Epithelial cell of esophagus (primary cell): Measurements from ENCODE around the gene SLC25A33.

ENCODE experiments used
- DNase-seq: peaks from one replicate; pipeline ENCODE4 v3.0.0; 2010; ENCODE audit warnings: low read depth
- H3K4me3 ChIP-seq: 2 replicates; pipeline ENCODE4 v1.5.1; 2011; ENCODE audit warnings: mild to moderate bottlenecking, low read length, control low read depth
- TF ChIP-seq, protein P1 (sequence below): IDR thresholded peaks from 2 replicates; pipeline ENCODE4 v1.5.1; 2011; ENCODE audit warnings: low read depth, mild to moderate bottlenecking, low read length, control low read depth, inconsistent platforms; ENCODE audit not compliant: insufficient read depth; ENCODE audit errors: missing control alignments

Gene SLC25A33

DNA sequence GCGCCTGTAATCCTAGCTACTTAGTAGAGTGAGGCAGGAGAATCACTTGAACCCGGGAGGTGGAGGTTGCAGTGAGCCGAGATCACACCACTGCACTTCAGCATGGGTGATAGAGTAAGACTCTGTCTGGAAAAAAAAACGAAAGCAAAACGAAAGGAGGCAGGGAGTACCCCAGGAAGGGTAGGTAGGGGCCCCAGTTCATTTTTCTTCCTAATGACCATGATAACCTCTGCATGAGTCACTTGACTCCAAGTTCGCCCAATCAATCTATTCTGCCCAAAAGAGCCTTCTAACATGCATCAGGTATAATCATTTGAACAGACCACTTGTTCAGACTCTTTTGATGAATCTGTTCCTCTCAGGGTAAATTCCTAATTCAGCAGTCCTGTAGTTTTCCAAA is 36.2 kb downstream of the SLC25A33 start:
- no peak for DNase-seq
- TF ChIP-seq, protein P1, sequence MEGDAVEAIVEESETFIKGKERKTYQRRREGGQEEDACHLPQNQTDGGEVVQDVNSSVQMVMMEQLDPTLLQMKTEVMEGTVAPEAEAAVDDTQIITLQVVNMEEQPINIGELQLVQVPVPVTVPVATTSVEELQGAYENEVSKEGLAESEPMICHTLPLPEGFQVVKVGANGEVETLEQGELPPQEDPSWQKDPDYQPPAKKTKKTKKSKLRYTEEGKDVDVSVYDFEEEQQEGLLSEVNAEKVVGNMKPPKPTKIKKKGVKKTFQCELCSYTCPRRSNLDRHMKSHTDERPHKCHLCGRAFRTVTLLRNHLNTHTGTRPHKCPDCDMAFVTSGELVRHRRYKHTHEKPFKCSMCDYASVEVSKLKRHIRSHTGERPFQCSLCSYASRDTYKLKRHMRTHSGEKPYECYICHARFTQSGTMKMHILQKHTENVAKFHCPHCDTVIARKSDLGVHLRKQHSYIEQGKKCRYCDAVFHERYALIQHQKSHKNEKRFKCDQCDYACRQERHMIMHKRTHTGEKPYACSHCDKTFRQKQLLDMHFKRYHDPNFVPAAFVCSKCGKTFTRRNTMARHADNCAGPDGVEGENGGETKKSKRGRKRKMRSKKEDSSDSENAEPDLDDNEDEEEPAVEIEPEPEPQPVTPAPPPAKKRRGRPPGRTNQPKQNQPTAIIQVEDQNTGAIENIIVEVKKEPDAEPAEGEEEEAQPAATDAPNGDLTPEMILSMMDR: no peak

DNA sequence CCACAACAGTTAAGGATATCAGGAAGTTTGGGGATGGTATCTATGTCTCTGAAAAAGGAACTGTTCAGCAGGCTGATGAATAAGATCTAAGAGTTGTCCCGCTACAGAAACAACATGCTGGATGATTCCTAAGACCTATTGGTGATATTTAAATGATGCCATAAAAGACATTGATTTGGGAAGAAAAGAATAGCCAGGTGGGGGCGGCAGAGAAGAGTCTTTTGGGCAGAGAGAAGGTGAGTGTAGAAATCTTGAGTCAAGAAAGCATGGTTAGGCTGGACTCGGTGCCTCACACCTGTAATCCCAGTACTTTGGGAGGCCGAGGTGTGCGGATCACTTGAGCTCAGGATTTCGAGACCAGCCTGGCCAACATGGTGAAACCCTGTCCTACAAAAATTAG is 37.6 kb downstream of the SLC25A33 start:
- TF ChIP-seq, protein P1: no peak
- no peak overlapping the region for H3K4me3 ChIP-seq
- DNase-seq: no peak

More for the DNA sequence above, 36.2 kb downstream of the SLC25A33 start:
- no peak overlapping the region for H3K4me3 ChIP-seq

GRCh38 chr1:9577423-9577822 is 38.2 kb downstream of the SLC25A33 start:
- TF ChIP-seq, protein P1: no peak
- no peak for DNase-seq
- H3K4me3 ChIP-seq: no peak overlapping the region

DNA sequence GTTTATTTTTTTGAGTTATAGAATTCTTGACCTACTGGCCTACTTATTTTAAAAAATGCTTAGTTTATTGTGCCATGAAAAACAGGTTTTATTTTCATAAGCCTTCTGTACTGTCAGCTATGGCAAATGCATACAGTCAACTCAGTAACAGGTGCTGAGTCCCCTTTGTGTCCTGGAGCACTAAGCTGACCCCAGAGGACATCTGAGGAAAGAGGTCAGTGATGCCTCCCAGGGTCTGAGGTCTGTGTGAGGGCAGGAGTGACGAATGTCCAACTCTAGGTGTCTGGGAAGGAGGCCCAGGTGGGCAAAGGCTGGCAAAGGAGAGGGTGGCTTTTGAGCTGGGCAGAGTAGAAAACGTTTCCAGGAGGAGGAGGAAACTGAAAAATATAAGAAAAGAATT is 41.7 kb downstream of the SLC25A33 start:
- H3K4me3 ChIP-seq: no peak overlapping the region
- DNase-seq: no peak
- TF ChIP-seq, protein P1: no peak

DNA sequence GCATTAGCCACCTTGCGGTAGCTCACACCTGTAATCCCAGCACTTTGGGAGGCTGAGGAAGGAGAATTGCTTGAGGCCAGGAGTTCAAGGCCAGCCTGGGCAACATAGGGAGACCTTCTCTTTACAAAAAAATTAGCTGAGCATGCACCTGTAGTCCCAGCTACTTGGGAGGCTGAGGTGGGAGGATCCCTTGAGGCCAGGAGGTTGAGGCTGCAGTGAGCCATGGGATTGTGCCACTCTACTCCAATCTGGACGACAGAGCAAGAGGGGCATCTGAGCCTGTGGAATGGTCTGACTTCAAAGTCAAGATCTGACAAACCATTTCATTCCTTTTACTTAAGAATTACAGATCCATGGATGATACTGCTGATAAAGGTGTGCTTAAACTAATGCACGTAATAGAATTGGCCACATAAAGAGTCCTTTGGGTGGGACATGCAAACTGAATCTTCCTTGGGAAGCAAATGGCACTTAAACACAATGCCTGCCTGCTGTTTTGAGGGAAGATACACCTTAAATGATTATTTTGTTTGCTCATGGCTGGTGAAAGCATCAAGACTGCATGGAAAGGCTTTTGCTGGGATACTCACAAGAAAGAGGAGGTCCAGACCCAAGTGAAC is 47.0 kb downstream of the SLC25A33 start:
- no peak for DNase-seq
- no peak overlapping the region for H3K4me3 ChIP-seq
- TF ChIP-seq, protein P1: no peak

DNA sequence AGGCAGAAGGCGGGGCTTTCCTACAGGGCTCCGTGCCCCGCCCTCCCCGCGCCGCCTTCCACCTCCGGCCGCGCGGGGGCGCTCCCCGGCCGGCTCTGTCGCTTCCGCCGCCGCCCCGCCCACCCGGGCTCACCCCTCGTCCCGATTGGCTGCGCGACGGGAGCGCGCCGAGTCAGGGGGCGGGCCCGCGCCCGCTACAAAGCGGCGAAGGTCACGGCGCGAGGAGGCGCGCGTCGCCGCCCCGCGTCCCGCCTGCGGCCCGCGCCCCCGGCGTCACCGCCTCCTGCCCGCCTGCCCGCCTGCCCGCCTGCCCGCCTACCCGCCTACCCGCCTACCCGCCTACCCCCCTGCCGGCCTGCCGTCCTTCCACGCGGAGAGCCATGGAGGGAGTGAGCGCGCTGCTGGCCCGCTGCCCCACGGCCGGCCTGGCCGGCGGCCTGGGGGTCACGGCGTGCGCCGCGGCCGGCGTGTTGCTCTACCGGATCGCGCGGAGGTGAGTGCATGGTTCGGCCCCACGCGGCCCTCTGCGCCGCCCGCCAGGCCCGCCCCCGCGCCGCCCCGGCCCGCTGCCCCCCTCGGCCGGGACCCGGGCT is 49.4 kb downstream of the SLC25A33 start, which contains the start of gene TMEM201:
TMEM201 (plus strand) TSS at position 361 of the 593 bp plus-strand sequence; CDS start at position 381, 20 bp downstream.
- H3K4me3 ChIP-seq: peak within 1 kb of the TSS; percentile 61
- peak; percentile 91 for DNase-seq
- TF ChIP-seq, protein P1: peak; percentile 37
